ENCODE results near the gene KRTAP12-4.
"Not testable (repeated sequence)": the region's sequence is repeated elsewhere in the genome, so short reads cannot be mapped to it uniquely, and the experiment has no call there.

KRTAP12-4 gene

DNA sequence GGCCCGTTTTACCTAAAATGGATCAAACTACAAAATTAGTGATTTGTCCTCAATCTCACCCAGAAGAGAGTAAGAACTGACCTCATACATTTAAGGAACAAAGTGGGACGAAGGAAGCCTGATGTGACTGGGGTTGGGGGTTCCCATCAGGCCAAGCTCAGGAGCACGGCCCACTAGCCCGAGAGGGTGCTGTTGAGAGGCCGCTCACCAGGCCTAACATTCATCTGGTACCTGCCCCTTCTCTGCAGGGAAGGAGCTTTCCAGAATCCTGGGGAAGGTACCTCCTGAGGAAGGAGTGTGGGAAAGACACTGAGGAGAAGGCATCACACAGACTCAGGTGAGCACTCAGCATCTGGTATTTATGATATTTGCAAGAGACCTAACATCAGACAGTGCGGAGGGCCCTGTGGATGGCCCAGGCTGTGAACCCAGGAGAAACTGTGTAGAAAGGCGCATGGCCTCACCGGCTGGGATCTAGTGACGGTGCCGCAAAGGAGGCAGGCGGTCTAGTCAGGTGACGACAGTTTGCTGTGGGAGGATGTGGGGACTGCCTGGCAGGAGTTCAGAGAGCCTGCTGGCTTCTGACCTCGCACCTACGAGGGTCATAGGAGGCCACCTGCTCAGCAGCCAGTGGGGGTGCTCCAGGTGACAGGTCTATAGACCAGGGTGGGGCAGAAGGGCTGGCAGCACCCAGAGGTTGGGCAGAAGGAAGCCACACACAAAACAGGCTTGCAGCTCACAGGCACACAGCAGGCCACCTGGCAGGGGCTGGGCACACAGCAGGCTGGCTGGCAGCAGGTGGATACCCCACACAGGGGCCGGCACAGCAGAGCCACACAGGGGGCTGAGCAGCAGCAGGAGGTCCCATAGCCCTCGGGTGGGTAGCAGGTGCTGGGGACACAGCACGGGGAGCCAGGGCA lies 543 bp downstream of the KRTAP12-4 start:
- peak; percentile 83 for DNase-seq

DNA sequence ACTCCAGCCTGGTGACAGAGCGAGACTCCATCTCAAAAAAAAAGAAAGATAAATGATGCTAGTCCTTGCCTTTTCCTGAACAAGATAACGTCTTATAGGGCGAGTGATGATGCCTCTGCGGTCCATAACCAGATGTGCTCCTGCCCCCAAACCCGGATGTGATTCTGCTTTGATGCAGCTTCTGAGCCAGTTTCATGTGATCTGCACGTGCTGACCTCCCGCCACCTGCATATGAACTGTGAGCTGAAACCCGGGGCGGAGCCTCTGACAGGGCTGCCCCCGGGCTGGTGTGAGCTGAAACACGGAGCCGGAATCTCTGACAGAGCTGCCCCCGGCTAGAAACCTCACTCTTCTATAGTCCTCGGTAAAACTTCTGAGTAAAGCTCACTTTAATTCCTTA lies 1.3 kb downstream of the KRTAP12-4 start:
- DNase-seq = no peak

DNA sequence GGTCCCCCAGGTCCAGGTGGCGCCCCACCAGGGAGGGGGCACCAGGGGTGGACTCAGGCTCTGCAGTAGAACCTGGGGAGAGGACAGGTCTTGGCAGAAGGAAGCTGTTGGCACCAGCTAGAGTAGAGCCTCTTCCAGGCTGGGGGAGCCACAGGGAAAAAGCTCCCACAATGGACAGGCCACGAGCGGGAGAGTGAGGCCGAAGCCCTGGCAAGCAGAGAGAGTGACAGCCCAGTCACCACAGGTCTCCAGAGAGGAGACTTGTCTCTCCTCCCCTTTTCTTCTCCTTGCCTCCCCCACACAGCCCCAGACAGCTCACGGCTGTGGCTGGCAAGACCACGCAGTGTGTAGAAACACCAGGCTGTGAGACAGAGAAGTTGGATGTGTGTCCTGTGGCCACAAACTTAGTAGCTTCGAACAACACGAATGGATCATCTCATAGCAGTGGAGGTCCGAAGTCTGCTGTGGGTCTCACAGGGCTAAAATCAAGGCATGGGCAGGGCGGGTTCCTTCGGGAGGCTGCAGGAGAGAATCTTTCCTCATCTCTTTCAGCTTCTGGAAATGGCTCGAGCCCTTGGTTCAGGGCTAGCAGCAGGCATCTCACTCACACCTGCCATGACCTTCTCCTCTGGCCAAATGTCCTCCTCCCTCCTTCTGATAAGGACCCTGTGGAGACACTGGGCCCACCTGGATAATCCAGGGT lies 3.3 kb downstream of the KRTAP12-4 start:
- DNase-seq = no peak

DNA sequence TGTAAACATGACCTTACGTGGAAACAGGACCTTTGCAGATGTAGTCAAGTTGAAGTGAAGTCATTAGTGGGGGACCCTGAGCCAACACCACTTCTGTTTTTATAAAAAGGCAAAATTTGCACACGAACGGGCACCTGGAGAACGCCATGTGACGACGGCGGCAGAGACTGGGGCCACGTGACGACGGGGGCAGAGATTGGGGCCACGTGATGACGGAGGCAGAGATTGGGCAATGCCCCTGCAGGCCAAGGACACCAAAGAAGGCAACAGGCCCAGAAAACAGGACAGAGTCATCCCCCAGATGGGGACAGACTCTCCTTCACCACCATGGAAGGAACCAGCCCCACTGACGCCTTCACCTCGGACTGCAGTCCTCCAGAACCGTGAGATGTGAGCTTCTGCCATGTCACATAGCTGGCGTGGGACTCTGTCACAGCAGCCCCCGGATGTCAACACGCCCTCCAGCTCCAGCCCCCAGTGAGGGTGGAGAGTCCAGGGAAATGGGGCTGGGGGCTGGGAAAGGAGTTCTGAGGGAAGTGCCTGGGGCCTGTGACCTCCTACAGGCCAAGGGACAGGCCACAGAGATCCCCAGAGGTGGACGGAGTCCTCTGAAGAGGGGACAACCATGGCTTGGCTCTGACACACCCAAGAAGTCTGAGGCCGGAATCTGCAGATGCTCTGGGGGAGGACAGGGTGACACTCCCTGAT lies 4.0 kb downstream of the KRTAP12-4 start:
- no peak for DNase-seq

DNA sequence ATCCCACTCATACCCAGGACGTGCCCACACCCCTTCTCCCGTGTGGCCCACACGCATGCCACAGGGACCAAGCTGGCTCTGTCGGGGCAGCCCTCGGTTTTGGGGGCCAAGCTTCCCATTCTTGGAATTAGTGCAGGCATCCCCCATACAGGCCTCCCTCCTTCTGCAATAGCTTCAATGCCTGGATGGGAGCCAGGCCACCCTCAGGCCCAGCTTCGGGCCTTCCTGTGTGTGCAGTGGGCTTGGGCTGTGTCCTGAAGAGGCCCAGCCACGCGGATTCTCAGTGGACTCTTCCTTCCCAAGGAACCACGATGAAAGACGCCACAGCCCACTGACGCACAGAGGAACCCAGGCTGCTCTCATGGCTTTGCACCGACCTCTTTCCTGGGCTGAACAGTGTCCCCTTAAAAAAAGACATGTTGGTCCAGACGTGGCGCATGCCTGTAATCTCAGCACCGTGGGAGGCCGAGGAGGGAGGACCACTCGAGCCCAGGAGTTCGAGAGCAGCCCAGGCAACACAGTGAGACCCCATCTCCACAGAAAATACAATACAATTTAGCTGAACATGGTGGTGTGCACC lies 4.8 kb downstream of the KRTAP12-4 start:
- DNase-seq = no peak

DNA sequence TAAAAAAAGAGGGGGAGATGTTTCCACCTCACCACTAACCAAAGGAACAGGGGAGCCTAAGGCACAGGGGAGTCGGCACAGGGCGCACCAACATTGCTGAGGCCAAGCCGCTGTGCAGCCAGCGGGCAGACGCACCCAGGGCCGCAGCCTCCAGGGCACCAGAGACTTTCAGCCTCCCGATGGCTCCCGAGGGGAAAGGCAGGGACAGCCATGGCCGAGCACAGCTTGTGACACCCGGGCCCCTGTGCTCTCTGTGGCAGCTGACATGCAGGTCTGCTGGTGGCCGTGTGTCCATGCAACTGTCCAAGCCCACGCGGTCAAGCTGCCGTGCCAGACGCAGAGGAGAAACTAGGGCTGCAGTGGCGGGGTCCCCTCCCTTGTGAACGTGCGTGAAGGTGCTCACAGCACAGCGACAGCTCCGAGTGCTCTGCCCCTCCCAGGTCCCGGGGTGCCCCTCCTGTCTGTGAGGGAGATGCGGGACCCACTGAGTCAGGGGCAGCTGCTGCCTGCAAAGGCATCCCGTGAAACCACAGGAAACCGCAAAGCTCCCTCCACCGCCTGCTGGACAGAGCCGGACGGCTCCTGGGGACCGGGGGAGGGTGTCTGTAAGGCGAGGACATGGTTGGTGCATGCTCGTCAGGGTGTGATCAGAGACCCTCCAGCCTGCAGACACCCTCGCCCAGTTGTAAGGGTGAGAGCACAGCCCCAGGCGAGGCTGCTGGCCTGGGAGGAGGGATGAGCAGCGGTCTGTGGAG lies 5.7 kb downstream of the KRTAP12-4 start:
- DNase-seq = no peak

DNA sequence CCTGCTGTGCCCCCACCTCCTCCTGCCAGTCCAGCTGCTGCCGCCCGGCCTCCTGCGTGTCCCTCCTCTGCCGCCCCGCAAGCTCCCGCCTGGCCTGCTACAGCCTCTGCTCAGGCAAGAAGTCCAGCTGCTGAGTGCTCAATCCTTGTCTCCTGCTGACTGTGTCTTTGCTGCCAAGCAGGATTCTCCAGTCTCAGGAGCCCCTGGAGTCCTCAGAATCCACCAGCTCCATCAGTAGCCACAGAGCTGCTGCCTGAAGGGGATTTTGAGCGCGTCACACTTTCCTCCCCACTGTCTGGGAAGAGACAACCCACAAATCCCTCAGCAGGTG lies 7.3 kb downstream of the KRTAP12-4 start:
- no peak for DNase-seq

DNA sequence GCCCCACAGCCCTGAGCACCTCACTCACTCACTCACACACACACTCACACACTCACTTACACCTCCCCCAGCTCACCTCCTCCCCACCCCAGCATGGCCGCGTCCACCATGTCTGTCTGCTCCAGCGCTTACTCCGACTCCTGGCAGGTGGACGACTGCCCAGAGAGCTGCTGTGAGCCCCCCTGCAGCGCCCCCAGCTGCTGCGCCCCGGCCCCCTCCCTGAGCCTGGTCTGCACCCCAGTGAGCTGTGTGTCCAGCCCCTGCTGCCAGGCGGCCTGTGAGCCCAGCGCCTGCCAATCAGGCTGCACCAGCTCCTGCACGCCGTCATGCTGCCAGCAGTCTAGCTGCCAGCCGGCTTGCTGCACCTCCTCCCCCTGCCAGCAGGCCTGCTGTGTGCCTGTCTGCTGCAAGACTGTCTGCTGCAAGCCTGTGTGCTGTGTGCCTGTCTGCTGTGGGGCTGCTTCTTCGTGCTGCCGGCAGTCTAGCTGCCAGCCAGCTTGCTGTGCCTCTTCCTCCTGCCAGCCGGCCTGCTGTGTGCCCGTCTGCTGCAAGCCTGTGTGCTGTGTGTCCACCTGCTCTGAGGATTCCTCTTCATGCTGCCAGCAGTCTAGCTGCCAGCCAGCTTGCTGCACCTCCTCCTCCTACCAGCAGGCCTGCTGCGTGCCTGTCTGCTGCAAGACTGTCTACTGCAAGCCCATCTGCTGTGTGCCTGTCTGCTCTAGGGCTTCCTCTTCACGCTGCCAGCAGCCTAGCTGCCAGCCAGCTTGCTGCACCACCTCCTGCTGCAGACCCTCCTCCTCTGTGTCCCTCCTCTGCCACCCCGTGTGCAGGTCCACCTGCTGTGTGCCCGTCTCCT lies 7.9 kb downstream of the KRTAP12-4 start, which contains the start of gene KRTAP10-11:
TSS of gene KRTAP10-11 (plus strand) at position 49 of the 856 bp plus-strand sequence. CDS start at position 94, 45 bp downstream.
- not testable (repeated sequence) for DNase-seq

DNA sequence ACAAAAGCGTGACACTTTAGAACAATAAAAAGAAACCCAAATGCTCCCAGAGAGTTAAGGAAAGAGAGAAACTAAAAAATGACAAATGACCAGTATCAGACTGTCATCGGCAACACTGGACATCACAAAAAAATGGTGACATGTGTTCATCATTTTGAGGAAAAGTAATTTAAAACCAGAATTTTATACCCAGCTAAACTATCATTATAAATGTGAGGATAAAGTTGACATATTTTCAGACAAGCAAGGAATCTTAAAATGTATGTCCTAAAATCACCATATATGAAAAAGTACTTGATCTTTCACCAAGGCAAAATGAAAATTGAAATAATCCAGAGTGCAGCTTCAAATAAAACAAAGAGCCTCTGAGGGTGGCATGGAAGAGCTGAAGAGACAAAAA lies 9.6 kb downstream of the KRTAP12-4 start:
- DNase-seq = no peak

DNA sequence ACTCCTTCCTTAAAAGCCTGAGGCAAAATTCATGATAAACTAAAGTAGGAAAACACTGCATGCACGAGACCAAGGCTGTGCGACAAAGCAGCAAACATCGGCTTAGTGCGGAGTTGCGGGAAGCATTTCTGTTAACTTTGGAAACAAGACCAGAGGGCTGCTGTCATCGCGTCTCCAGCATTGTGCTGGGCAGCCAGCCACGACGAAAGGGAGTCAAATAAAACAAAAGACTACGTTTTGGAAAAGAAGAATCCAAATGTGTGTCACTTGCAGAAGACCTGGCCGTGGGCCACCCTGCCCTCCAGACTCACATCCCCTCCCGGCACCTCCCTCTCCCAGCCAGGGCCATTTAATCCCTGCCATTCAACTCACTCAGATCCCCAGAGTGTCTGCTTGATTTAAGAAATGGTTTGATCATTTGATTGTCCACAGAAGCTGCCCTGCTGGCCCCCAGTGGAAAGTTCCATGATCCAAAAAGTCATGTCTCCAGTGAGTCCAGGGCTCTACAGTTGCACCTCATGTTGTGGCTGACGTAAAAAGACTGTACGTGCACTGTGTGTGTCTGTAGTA lies 10.6 kb downstream of the KRTAP12-4 start:
- DNase-seq = no peak

DNA sequence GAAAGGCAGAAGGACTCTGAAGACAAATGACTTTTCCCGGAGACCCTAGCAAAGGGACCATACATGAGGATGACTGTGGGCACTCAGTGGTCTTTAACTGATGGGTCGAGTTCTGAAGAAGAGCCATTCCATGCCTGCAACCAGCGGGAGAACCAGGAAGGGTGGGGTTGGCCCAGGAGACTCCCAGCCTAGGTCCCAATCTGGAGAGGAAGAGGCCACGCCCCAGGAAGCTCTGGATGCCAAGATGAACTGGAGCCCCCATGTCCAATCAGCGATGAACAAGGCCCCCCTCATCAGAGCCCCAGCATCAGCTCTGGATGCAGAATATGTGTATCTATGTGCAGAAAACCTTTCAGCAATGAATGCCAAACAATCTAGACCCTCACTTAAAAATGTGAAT lies 13.7 kb downstream of the KRTAP12-4 start:
- DNase-seq = no peak

DNA sequence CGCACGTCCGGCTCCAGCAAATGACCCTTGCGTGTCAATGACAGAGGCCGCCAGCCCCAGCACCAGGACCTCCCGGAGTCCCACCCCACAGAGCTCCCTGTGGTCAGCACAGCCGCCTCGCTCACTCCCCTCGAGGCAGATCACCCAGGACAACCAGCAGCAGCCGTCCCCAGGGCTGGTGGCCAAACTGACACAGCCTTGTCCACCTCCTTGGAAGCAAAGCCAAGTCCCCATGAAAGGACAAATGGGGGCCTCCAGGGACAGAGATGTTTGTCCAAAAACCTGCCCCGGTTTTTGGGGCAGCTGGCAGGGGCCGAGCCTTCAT lies 15.2 kb downstream of the KRTAP12-4 start:
- DNase-seq = no peak

DNA sequence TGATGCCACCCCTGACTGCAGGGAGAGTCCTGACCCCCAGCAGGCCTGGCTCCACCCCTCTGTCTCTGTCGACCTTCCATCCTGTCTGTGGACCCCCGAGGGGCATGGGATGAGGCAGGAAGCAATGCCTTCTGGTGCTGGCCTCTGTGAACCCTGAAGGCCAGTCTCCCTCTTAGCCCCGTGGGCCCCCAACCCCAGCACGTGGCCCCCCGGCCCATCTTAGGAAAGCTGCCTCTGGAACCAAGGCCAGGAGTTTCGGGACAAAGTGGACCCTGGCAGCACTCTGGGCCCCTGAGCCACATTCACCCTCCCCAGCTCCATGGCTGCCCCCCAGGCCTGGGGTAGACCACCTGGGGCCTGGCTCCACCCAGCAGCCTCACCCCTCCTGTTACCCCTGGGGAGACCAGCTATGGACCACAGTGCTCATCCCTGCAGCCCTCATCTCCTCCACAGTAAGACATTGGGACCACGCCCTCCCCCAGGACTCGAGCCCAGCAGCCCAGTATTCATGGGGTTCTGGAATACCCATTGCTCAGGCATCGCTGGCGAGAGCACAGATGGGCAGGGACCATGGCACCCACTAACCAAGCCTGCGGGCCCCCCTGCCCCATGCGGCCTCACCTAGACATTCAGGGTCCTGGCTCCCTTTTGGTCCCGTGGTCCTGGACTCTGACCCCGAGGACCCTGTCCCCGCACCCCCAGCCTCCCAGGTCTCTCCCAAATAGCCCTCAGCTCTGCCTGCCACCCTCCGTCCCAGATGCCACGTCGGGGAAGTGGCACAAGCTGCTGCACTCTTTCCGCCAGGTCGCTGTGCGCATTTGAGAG lies 15.7 kb downstream of the KRTAP12-4 start:
- DNase-seq = not testable (repeated sequence)

DNA sequence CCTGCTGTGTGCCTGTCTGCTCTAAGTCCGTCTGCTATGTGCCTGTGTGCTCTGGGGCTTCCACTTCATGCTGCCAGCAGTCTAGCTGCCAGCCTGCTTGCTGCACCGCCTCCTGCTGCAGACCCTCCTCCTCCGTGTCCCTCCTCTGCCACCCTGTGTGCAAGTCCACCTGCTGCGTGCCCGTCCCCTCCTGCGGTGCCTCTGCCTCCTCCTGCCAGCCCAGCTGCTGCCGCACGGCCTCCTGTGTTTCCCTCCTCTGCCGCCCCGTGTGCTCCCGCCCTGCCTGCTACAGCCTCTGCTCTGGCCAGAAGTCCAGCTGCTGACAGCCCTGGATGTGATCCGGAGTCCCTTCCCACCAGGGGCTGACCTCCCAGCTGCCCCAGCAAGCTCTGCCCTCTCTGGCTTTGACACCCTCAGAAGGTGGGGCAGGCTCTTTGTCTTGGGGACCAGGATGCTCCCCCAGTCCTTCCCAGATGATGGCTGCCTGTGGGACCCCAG lies 16.6 kb downstream of the KRTAP12-4 start:
- DNase-seq = not testable (repeated sequence)

DNA sequence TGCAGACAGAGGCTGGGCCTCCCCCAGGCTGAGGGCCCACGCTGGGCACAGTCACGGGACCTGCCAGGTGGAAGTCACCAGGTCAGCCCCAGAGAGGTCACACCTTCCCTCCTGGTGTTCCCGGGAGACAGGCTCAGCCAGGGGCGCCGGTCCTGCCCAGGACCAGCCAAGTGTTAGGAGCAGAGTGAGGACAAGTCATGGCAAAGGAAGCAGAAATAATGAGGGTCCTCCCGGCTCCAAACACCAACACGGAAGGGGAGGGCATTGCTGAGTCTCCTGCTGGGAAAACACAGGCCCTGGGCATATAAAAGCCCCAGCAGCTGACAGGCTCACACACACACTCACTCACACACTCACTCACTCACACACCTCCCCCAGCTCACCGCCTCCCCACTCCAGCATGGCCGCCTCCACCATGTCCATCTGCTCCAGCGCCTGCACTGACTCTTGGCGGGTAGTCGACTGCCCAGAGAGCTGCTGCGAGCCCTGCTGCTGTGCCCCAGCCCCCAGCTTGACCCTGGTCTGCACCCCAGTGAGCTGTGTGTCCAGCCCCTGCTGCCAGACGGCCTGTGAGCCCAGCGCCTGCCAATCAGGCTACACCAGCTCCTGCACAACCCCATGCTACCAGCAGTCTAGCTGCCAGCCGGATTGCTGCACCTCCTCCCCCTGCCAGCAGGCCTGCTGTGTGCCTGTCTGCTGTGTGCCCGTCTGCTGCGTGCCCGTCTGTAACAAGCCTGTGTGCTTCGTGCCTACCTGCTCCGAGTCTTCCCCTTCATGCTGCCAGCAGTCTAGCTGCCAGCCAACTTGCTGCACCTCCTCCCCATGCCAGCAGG lies 17.2 kb downstream of the KRTAP12-4 start, which contains the start of gene KRTAP10-10:
TSS of gene KRTAP10-10 (plus strand) at position 339 of the 833 bp plus-strand sequence. CDS start at position 401, 62 bp downstream.
- DNase-seq = no peak

DNA sequence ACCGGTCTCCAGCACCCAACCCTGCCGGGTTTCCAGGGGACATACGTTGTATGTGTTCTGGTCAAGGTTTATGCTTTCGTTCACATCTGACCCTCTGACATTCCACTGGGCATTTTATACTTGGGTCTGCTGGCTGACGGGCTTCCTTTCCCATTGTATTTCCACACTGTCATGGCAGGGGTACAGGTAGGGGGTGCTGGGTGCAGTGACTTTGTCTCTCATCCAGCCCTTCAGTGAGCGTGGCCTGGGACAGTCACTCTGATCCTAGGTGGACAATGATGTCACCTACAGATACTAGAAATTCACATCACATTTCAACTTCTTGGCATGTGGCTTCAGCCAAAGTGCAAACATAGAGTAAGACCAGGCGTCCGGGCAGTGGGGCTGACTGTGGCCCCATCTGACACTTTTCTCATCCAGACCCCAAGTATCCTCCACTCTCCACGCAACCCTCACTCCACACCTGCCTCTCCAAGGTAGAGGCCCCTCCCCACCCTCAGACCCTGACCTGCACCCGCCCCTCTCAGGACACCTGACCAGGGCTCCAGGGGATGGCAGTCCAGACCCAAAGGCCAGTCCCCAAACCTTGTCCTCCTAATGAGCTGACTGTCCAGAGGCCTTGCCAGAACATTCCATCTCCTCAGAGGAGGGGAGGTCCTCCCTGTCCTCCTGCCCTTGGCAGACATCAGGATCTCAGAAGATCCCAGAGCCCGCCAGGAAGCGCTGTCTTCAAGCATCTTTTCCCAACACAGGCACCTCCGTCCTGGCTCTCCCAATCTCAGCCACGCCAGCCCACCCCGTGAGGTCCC lies 18.0 kb downstream of the KRTAP12-4 start:
- DNase-seq = no peak

DNA sequence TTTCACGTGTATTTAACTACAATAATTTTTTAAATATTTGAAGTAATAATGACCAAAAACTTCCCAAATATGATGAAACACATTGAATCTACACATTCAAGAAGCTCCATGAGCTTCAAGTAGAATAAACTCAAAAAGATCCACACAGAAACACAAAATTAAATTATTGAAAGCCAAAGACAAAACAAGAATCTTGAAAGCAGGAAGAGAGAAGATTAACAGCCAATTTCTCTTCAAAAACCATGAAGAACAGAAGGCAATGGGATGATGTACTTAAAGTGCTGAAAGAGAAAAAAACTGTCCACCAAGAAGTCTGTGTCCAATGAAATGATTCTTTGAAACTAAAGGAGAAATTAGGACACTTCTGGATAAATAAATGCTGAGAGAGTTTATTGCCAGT lies 22.4 kb downstream of the KRTAP12-4 start:
- DNase-seq = no peak

DNA sequence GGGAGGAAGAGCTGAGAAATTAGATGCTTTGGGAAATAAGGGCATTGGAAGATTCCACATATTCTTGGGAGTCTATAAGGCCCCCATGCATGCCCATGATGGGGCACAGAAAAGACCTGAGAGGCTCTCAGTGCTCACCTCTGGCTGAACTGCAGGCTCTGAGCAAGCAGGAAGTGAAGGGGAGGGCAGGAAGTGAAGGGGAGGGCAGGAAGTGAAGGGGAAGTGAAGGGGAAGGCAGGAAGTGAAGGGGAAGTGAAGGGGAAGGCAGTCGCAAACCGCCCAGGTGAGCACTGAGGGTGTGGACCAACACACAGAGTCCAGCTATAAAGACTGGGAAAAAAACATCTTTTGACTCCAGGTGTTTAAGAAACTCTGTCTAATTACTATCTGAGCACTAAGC lies 24.0 kb downstream of the KRTAP12-4 start:
- no peak for DNase-seq

Data from CD4-positive, alpha-beta T cell treated with Interleukin-15 for 1 hour (primary cell).